MG63 (cell line): ENCODE measurements around the gene TMIGD2. TPM values are rescaled to one million over a fixed set of nuclear protein-coding genes. Genes with fewer than 3 reads are reported as not detected.
"Not testable (repeated sequence)": the region's sequence is repeated elsewhere in the genome, so short reads cannot be mapped to it uniquely, and the experiment has no call there.

Experiments
- DNase-seq: peaks from one replicate; pipeline ENCODE4 v3.0.0-alpha.2; 2020
- H3K27me3 ChIP-seq: fragments of 250-450 bp; sonication (Bioruptor Pico); 2 replicates; pipeline ENCODE4 v1.5.1; 2020; ENCODE audit warnings: mild to moderate bottlenecking, moderate library complexity
- H3K36me3 ChIP-seq: fragments of 250-450 bp; sonication (Bioruptor Pico); 2 replicates; pipeline ENCODE4 v1.5.1; 2020; ENCODE audit warnings: mild to moderate bottlenecking, moderate library complexity
- H3K4me3 ChIP-seq: fragments of 250-450 bp; sonication (Bioruptor Pico); 2 replicates; pipeline ENCODE4 v1.5.1; 2020; ENCODE audit warnings: mild to moderate bottlenecking, moderate library complexity
- H3K9me3 ChIP-seq: fragments of 250-450 bp; sonication (Bioruptor Pico); 2 replicates; pipeline ENCODE4 v1.5.1; 2020; ENCODE audit warnings: mild to moderate bottlenecking, moderate library complexity
- total RNA-seq: library from RNA; depleted of rRNA; stranded (reverse); fragments of >200 nt; shearing (Covaris generic); gene quantifications from 2 replicates; pipeline ENCODE4 v1.2.3, GENCODE V29; 2014; ENCODE audit warnings: low replicate concordance

Gene TMIGD2
- total RNA-seq, 1 experiment from 2014 or later, result not detected

DNA sequence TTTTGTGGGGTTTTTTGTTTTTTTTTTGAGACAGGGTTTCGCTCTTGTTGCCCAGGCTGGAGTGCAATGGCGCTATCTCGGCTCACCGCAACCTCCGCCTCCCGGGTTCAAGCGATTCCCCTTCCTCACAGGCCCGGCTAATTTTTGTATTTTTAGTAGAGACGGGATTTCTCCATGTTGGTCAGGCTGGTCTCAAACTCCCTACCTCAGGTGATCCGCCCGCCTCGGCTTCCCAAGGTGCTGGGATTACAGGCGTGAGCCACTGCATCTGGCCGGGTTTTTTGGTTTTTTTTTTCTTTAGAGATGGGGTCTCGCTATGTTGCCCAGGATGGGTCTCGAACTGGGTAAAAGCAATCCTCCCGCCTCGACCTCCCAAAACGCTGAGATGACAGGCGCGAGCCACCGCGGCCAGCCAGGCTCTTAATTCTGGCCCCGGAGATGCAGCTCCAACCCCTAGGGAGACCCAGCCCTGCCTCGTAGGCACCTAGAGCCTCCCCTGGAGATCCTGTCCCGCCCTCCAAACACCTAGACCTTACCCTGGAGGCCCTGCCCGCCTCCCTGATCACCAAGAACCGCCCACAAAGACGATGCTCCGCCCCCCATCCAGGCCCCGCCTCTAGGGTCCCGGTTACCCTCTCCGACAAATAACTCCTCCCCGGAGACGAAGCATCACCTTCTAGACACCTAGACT, 26.9 kb upstream of the TMIGD2 start:
- H3K4me3 ChIP-seq, H3K36me3 ChIP-seq, H3K9me3 ChIP-seq, DNase-seq, H3K27me3 ChIP-seq: not testable (repeated sequence)

DNA sequence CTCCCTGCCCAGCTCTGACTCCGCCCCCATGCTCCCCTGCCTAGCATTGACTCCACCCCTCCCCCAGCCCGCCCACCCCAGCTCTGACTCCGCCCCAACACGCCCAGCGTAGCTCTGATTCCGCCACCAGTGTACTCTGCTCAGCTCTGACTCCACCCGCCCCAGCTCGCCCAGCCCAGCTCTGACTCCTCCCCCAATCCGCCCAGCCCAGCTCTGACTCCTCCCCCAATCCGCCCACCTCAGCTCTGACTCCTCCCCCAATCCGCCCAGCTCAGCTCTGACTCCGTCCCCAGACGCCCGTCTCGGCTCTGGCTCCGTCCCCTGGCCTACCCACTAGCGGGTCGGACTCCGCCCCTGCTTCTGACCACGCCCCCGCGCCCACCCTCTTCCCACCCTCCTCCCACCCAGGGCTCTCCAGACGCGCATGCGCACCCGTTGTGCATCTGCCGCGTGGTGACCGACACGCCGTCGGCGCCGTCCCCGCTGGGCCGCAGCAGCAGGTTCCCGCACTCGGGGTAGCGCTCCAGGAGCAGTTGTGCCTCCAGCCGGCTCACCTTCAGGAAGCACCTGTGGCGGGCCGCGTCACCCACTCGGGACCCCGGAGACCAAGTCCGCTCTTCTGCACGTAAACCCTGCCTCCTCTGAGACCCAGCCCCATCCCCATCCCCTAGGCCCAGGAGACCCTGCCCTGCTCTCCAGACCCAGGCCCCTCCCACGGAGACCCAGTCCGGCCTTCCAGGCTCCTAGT, 26.2 kb upstream of the TMIGD2 start:
- no peaks in the 10 kb centered on the region; the same call in 1 of the 2 replicates for H3K27me3 ChIP-seq
- H3K9me3 ChIP-seq, result no peaks in the 10 kb centered on the region
- H3K36me3 ChIP-seq, result no peaks in the 10 kb centered on the region
- no peak overlapping the region for H3K4me3 ChIP-seq
- peak; percentile 30 for DNase-seq

DNA sequence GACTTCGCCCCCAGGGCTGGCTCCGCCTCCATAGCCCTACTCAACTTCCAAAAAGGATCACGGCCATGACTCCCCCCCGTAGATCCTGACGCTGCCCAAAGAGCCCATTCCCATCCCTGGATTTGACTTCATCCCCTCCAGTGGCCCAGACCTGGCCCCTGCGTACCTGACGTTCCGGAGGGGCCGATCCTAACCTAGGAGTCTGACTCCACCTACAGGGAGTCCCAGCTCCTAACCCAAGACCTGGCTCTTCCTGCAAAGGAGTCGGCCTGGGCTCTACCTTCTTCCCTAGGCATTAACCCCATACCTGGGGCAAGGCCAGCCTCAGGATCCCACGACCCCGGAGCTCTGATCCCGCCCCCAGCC, 25.7 kb upstream of the TMIGD2 start:
- H3K36me3 ChIP-seq, result no peaks in the 10 kb centered on the region
- H3K9me3 ChIP-seq, result no peaks in the 10 kb centered on the region
- no peaks in the 10 kb centered on the region; the same call in 1 of the 2 replicates for H3K27me3 ChIP-seq
- H3K4me3 ChIP-seq, result no peak overlapping the region
- DNase-seq, result no peak

DNA sequence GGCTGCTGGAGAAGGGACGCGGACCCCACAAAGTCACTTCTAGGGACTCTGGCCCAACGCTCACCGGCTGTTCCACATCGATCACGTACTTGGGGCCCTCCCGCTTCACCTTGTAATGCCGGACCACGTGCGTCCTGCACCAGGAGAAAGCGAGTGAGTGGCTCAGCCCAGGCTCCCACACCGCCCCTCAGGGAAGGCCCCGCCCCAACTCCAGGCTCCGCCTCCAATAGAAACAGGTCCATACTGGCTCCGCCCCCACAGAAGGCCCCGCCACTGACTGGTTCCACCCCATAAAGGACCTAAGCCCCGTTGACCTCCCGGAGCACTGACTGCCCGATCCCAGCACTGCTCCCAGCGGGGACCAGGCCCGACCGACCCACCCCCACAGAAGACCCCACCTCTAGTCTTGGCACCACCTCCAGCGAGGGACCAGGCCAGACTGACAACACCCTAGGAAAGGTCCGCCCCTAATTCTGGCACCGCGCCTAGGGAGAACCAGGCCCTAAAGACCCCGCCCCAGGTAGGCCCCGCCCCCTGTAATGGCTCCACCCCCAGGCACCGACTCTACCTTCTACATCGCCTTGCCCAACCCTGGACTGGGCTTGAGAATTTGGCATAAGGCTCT, 25.2 kb upstream of the TMIGD2 start:
- Histone ChIP-seq H3K9me3 (no peaks in the 10 kb centered on the region), H3K4me3 (no peak overlapping the region), H3K36me3 (no peaks in the 10 kb centered on the region), H3K27me3 (no peaks in the 10 kb centered on the region; the same call in 1 of the 2 replicates)
- peak; percentile 24 for DNase-seq

DNA sequence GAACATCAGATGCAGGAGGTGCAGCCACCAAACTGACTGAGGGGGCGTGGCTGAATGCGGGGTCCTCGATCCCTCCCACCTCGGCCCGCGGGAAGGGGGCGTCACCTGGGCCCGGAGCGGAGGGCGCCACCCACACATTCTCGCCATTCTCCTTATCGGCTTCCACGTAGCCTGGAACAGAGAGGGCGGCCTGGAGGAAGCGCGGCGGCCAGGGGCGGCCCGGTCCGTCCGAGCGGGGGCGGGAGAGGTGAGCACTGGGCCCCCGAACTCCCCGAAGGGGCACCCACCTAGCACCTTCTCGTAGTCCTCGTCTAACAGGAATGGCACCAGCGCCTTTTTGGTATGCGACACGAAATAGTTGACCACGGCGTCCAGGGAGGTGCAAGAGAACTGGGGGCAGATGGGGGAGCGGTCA, 24.7 kb upstream of the TMIGD2 start:
- H3K9me3 ChIP-seq, result no peaks in the 10 kb centered on the region
- H3K27me3 ChIP-seq, result no peaks in the 10 kb centered on the region; the same call in 1 of the 2 replicates
- H3K4me3 ChIP-seq, result no peak overlapping the region
- no peak for DNase-seq
- no peaks in the 10 kb centered on the region for H3K36me3 ChIP-seq

DNA sequence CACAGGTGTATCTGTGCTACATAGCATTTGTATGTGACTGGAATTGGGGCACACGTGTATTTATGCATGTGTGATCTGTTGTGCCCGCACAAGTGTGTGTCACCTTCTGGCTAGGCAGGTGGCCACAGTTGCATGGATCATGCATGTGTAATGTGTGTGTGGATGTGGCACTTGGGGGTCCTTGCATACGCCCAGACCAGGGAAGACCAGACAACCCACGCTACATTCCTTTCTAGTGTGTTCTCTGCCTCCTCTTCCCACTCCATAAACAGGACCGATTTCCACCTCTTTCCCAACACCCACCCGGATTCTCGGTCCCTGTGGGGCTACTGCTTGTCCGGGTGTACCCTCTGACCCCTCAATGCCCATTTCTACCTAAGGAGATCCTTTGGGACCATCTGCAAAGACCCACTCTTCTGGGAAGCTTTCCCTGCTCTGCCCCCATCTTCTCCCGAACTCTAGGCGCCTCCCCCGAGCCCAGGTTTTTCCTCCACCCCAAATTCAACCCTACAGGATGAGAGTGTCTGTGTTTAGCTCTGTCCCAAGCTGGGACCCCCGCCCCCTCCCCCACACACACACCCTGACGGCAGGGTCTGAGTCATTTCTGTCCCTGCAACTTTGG, 24.1 kb upstream of the TMIGD2 start:
- Histone ChIP-seq H3K9me3 (no peaks in the 10 kb centered on the region), H3K36me3 (no peaks in the 10 kb centered on the region), H3K27me3 (no peaks in the 10 kb centered on the region; the same call in 1 of the 2 replicates), H3K4me3 (no peak overlapping the region)
- no peak for DNase-seq

DNA sequence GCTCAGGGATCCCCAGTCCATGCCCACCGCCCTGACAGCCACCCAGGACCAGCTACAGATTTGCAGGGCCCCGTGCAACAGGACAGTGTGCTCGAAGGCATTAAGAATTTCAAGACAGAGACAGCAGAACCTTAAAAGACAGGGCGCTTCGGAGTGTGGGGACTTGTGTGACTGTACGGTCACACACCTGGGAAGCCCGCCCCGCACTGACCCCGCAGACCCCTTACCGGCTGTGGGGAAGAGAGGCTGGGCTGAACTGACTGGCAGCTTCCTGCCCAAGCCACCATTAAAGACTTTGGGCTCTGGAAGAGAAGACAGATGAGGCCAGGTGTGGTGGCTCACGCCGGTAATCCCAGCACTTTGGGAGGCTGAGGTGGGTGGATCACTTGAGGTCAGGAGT, 22.0 kb upstream of the TMIGD2 start:
- DNase-seq, result no peak
- H3K36me3 ChIP-seq, result no peaks in the 10 kb centered on the region

DNA sequence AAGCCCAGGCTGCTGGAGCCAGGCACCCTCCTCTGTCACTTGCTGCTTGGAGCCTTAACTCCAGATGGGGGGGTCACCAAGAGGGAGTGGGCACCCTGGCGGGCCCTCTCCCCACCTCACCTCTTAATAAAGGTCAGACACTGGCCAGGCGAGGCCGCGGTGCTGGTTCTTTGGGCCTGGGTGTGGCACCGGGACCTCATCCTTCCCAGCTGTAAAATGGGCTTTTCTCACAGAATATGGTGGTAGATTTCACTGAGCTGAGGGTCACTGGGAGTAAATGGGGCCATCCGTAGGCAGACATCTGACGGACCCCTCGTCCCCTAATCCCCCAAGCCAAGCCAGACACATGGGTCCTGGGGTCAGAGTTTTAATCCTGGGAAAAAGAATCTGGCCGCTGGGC, 21.5 kb upstream of the TMIGD2 start:
- Histone ChIP-seq H3K9me3 (no peaks in the 10 kb centered on the region), H3K27me3 (no peaks in the 10 kb centered on the region; the same call in 1 of the 2 replicates), H3K4me3 (no peak overlapping the region), H3K36me3 (no peaks in the 10 kb centered on the region)
- no peak for DNase-seq

More for the DNA sequence above, 22.0 kb upstream of the TMIGD2 start:
- Histone ChIP-seq H3K27me3 (no peaks in the 10 kb centered on the region; the same call in 1 of the 2 replicates), H3K4me3 (no peak overlapping the region), H3K9me3 (no peaks in the 10 kb centered on the region)

DNA sequence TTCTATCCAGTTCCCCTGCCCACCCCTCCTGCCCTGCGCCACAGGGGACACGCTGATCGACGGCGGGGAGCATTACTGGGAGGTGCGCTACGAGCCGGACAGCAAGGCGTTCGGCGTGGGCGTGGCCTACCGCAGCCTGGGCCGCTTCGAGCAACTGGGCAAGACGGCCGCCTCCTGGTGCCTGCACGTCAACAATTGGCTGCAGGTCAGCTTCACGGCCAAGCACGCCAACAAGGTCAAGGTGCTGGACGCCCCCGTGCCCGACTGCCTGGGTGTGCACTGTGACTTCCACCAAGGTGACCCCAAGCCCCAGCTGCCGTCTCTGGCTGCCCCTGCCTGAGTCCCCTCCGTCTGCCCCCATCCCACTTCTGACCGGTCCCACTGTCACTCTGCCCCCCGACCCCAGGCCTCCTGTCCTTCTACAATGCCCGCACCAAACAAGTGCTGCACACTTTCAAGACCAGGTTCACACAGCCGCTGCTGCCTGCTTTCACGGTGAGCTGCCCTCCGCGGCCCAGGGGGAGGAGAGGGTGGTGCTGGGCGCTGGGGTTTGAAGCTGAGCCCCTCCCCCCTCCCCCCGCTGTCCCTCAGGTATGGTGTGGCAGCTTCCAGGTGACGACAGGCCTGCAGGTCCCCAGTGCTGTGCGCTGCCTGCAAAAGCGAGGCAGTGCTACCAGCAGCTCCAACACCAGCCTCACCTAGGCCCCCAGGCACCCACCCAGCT, 20.9 kb upstream of the TMIGD2 start:
- no peak for DNase-seq
- no peaks in the 10 kb centered on the region; the same call in 1 of the 2 replicates for H3K27me3 ChIP-seq
- H3K4me3 ChIP-seq, result no peak overlapping the region
- no peaks in the 10 kb centered on the region for H3K9me3 ChIP-seq
- H3K36me3 ChIP-seq, result no peaks in the 10 kb centered on the region

DNA sequence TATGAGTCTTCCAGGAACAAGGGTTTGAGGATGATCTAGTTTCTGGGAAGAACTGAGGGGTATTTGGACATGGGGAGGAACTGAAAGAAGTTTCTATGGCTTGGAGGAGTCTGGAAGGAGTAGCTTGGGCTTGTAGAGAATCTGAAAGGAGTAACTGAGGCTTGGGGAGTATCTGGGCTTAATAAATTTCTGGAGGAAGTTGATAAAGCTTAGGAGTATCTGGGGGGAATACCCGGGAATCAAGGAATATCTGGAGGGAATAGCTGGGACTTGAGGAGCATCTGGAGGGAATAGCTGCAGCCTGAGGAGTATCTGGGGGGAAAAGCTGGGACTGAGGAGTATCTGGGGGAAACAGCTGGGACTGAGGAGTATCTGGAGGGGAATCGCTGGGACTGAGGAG, 18.2 kb upstream of the TMIGD2 start:
- Histone ChIP-seq H3K27me3 (no peaks in the 10 kb centered on the region), H3K9me3 (no peaks in the 10 kb centered on the region), H3K4me3 (no peak overlapping the region), H3K36me3 (no peaks in the 10 kb centered on the region)
- DNase-seq, result no peak

DNA sequence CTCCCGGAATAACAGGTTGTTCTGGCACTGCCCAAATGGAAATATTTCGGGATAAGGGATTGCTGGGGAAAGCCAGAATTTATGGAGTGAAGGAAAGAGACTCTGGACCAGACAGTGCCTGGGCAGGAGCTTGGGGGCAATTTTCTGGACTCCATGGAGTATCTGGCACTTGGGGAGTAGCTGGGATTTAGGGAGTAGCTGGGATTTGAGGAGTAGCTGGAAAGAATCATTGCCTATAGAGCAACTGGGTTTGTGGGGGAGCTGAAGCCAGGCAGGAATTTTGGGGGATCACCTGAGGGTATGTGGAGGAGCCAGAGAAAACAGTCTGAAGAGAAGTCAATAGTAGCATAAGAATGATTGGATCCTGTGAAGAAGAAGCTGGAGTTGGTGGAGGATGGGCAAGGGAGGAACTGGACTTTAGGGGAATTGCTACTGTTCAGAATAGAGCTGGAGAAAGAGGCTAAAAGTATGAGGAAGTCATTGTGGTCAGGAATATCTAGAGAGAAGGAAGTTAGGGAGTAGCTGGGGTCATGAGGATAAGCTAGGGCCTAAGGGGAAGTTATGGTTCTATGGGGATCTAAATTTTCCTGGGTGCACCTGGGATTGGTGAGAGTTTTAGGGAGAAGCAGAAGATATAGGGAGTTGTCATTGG, 17.0 kb upstream of the TMIGD2 start:
- Histone ChIP-seq H3K27me3 (no peaks in the 10 kb centered on the region), H3K36me3 (no peaks in the 10 kb centered on the region), H3K4me3 (no peak overlapping the region), H3K9me3 (no peaks in the 10 kb centered on the region)
- DNase-seq, result no peak

DNA sequence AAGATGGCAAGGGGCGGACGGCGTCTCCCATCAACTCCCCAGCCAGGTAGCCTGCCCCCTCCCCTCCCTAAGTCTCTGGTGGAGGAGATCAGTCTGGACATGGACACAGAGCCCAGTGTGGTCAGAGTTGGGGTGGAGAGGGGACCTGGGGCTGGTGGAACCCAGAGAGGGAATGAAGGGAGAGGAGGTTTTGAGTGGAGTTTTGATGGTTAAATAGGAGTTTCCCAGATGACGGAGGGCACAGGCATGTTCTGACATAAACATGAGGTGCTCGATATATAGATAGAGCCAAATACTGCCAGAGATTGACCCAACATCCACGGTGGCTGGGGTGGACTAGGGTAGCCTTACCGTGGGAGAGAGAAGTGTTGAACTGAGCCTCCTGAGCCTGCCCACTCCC, 16.3 kb upstream of the TMIGD2 start:
- Histone ChIP-seq H3K9me3 (no peaks in the 10 kb centered on the region), H3K4me3 (no peak overlapping the region), H3K36me3 (no peaks in the 10 kb centered on the region), H3K27me3 (no peaks in the 10 kb centered on the region)
- no peak for DNase-seq

DNA sequence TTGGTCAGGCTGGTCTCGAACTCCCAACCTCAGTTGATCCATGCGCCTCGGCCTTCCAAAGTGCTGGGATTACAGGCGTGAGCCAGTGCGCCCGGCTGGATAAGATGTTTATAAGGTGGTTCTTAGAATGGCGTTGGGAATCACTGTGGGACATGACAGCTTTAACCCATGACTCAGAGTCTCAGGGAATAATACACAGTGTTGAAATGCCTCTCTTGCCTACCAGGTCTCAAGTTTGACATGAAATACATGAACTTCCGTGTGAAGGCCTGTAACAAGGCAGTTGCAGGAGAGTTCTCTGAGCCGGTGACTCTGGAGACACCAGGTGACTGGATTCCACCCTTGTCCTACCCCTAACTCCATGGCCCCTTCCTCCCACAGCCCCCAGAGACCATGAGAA, 14.8 kb upstream of the TMIGD2 start:
- H3K36me3 ChIP-seq, result no peaks in the 10 kb centered on the region
- no peaks in the 10 kb centered on the region for H3K27me3 ChIP-seq
- H3K9me3 ChIP-seq, result no peaks in the 10 kb centered on the region
- no peak for DNase-seq
- no peak overlapping the region for H3K4me3 ChIP-seq

DNA sequence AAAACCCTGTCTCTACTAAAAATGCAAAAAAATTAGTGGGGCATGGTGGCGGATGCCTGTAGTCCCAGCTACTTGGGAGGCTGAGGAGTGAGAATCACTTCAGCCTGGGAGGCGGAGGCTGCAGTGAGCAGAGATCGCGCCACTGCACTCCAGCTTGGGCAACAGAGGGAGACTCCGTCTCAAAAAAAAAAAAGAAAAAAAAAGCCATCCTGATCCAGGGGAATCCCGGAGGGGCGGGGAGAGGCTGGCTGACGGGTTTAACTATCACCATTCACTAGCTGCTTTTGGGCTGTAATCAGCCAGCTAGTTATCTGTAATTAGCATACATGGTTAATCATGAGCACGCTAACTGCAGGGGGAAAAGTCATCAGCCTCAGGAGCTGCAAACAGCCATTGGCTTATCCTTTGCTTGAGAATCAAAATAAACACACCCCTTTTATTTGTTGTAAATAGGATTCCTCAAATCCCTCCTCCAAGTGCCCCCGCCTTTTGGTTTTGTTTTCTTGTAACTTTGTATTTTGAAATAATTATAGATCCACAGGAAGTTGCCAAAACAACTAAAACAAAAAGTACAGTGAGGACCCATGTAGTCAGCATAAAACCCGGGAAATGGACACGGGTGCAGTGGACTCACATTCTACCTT, 11.8 kb upstream of the TMIGD2 start:
- H3K36me3 ChIP-seq, result no peaks in the 10 kb centered on the region
- no peaks in the 10 kb centered on the region for H3K9me3 ChIP-seq
- no peak overlapping the region for H3K4me3 ChIP-seq
- DNase-seq, result no peak
- H3K27me3 ChIP-seq, result no peaks in the 10 kb centered on the region

DNA sequence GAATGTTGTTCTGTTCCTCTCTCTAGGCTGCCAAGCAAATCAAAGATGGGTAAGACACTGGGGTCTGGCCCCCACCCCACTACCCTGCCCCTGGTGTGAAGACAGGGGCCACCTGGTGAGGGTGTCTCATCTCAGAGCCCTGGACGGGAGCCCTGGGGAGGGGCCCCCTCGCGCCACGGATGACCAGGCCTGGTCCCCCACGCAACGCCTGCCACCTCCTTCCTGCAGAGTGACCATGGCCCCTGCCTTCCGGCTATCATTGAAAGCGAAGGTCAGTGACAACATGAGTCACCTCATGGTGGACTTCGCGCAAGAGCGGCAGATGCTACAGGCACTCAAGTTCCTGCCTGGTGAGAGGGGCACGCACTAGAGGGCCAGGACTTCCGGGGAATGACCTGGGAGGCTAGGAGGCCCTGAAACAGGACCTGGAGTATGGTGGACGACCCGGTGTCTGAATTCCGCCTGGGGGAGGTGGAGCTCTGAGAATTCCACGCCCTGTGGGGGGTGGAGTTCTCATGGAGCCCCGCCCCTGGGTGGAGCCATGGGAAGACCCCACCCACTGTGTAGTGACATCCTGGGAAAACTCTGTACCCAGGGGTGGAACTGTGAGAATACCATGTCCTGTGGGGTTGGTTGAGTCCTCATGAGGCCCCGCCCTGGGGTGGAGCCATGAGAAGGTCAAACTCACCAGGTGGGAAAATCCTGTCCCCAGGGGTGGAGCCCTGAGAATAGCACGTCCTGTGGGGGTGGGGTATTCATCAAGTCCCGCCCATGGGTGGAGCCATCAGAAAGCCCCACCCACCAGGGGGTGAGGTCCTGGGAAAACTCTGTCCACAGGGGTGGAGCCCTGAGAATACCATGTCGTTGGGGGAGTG, 8.3 kb upstream of the TMIGD2 start:
- no peaks in the 10 kb centered on the region for H3K36me3 ChIP-seq
- no peaks in the 10 kb centered on the region for H3K27me3 ChIP-seq
- H3K4me3 ChIP-seq, result no peak overlapping the region
- no peaks in the 10 kb centered on the region for H3K9me3 ChIP-seq
- DNase-seq, result no peak
